SK-N-SH treated with all-trans-retinoic acid at 6 μM for 48 hours (cell line): ENCODE measurements around the gene ESRP2.

Experiments
- ATAC-seq: fragments of 200-7000 bp; cut with Tn5 transposase; 3 replicates; pipeline ENCODE4 v1.9.1; 2020; ENCODE audit warnings: mild to moderate bottlenecking, moderate library complexity
- ARNTL ChIP-seq: fragments of 450-650 bp; formaldehyde crosslinking; IDR thresholded peaks from 2 replicates; pipeline ENCODE4 v1.5.0; 2020; ENCODE audit warnings: low read depth, mild to moderate bottlenecking, moderate library complexity, borderline replicate concordance
- BACH2 ChIP-seq: fragments of 250-450 bp; sonication (Bioruptor Pico); IDR thresholded peaks from 2 replicates; pipeline ENCODE4 v1.9.0; 2021; ENCODE audit warnings: mild to moderate bottlenecking, borderline replicate concordance
- CREB5 ChIP-seq: fragments of 250-450 bp; sonication (Bioruptor Pico); IDR thresholded peaks from 2 replicates; pipeline ENCODE4 v1.5.1; 2020; ENCODE audit warnings: low read depth, mild to moderate bottlenecking, moderate library complexity
- CSDC2 ChIP-seq: fragments of 250-450 bp; sonication (Bioruptor Pico); IDR thresholded peaks from 2 replicates; pipeline ENCODE4 v1.5.0; 2020; ENCODE audit warnings: mild to moderate bottlenecking, moderate library complexity
- GLIS3 ChIP-seq: fragments of 250-450 bp; sonication (Bioruptor Pico); IDR thresholded peaks from 2 replicates; pipeline ENCODE4 v1.5.0; 2020; ENCODE audit warnings: mild to moderate bottlenecking, moderate library complexity
- ISL1 ChIP-seq: fragments of 250-450 bp; sonication (Bioruptor Pico); IDR thresholded peaks from 2 replicates; pipeline ENCODE4 v2.1.2; 2022; ENCODE audit warnings: mild to moderate bottlenecking, moderate library complexity
- OSR1 ChIP-seq: fragments of 250-450 bp; sonication (Bioruptor Pico); IDR thresholded peaks from 2 replicates; pipeline ENCODE4 v1.8.0; 2022; ENCODE audit warnings: moderate library complexity, mild to moderate bottlenecking, inconsistent platforms
- POU6F1 ChIP-seq: fragments of 250-450 bp; sonication (Bioruptor Pico); IDR thresholded peaks from 2 replicates; pipeline ENCODE4 v1.8.0; 2021; ENCODE audit warnings: low read depth, mild to moderate bottlenecking, moderate library complexity, borderline replicate concordance
- PPARA ChIP-seq: fragments of 250-450 bp; sonication (Bioruptor Pico); IDR thresholded peaks from 2 replicates; pipeline ENCODE4 v1.5.0; 2020; ENCODE audit warnings: mild to moderate bottlenecking, borderline replicate concordance
- RARB ChIP-seq: fragments of 250-450 bp; sonication (Bioruptor Pico); IDR thresholded peaks from 2 replicates; pipeline ENCODE4 v1.8.0; 2021; ENCODE audit warnings: mild to moderate bottlenecking, moderate library complexity
- SNAI2 ChIP-seq: fragments of 250-450 bp; sonication (Bioruptor Pico); IDR thresholded peaks from 2 replicates; pipeline ENCODE4 v1.5.0; 2020; ENCODE audit warnings: mild to moderate bottlenecking, moderate library complexity
- TCF4 ChIP-seq: fragments of 250-450 bp; sonication (Bioruptor Pico); IDR thresholded peaks from 2 replicates; pipeline ENCODE4 v1.8.0; 2021; ENCODE audit warnings: mild to moderate bottlenecking, moderate library complexity, borderline replicate concordance
- TOX ChIP-seq: fragments of 250-450 bp; sonication (Bioruptor Pico); IDR thresholded peaks from 2 replicates; pipeline ENCODE4 v1.8.0; 2021; ENCODE audit warnings: mild to moderate bottlenecking, moderate library complexity, borderline replicate concordance
- TSHZ2 ChIP-seq: fragments of 250-450 bp; sonication (Bioruptor Pico); IDR thresholded peaks from 2 replicates; pipeline ENCODE4 v1.5.0; 2020; ENCODE audit warnings: mild to moderate bottlenecking, moderate library complexity
- ZFP30 ChIP-seq: fragments of 450-650 bp; formaldehyde crosslinking; IDR thresholded peaks from 2 replicates; pipeline ENCODE4 v1.5.0; 2022; ENCODE audit warnings: mild to moderate bottlenecking, moderate library complexity
- ZNF70 ChIP-seq: fragments of 450-650 bp; formaldehyde crosslinking; IDR thresholded peaks from 2 replicates; pipeline ENCODE4 v1.5.0; 2020; ENCODE audit warnings: mild to moderate bottlenecking, moderate library complexity
- ZNF8 ChIP-seq: fragments of 450-650 bp; formaldehyde crosslinking; IDR thresholded peaks from 2 replicates; pipeline ENCODE4 v1.5.0; 2020; ENCODE audit warnings: mild to moderate bottlenecking, moderate library complexity
- TF ChIP-seq, protein P1 (sequence below): fragments of 250-450 bp; sonication (Bioruptor Pico); IDR thresholded peaks from 2 replicates; pipeline ENCODE4 v1.8.0; 2020; ENCODE audit warnings: mild to moderate bottlenecking, moderate library complexity, borderline replicate concordance
- TF ChIP-seq, protein P2 (sequence below): fragments of 250-450 bp; sonication (Bioruptor Pico); IDR thresholded peaks from 2 replicates; pipeline ENCODE4 v1.5.1; 2021; ENCODE audit warnings: mild to moderate bottlenecking, moderate library complexity

Gene ESRP2

GRCh38 chr16:68242926-68243858 is 7.3 kb upstream of the ESRP2 start:
- TF ChIP-seq ISL1 (CRISPR knock-in tag) (no peak), ZNF8 (CRISPR knock-in tag) (no peak), TCF4 (CRISPR knock-in tag) (no peak), GLIS3 (CRISPR knock-in tag) (no peak), CREB5 (CRISPR knock-in tag) (no peak), PPARA (CRISPR knock-in tag) (no peak), TSHZ2 (CRISPR knock-in tag) (no peak), ZFP30 (CRISPR knock-in tag) (no peak), CSDC2 (CRISPR knock-in tag) (no peak)
- no peak for ATAC-seq

GRCh38 chr16:68242085-68242484 is 6.2 kb upstream of the ESRP2 start:
- TF ChIP-seq BACH2 (CRISPR knock-in tag) (no peak), PPARA (CRISPR knock-in tag) (no peak), TSHZ2 (CRISPR knock-in tag) (no peak), ZNF70 (no peak), TOX (CRISPR knock-in tag) (no peak), ZFP30 (CRISPR knock-in tag) (no peak), POU6F1 (CRISPR knock-in tag) (no peak), ISL1 (CRISPR knock-in tag) (no peak), ARNTL (CRISPR knock-in tag) (no peak), SNAI2 (CRISPR knock-in tag) (no peak), RARB (CRISPR knock-in tag) (no peak), ZNF8 (CRISPR knock-in tag) (no peak), TCF4 (CRISPR knock-in tag) (no peak), OSR1 (CRISPR knock-in tag) (no peak)
- TF ChIP-seq, protein P1, sequence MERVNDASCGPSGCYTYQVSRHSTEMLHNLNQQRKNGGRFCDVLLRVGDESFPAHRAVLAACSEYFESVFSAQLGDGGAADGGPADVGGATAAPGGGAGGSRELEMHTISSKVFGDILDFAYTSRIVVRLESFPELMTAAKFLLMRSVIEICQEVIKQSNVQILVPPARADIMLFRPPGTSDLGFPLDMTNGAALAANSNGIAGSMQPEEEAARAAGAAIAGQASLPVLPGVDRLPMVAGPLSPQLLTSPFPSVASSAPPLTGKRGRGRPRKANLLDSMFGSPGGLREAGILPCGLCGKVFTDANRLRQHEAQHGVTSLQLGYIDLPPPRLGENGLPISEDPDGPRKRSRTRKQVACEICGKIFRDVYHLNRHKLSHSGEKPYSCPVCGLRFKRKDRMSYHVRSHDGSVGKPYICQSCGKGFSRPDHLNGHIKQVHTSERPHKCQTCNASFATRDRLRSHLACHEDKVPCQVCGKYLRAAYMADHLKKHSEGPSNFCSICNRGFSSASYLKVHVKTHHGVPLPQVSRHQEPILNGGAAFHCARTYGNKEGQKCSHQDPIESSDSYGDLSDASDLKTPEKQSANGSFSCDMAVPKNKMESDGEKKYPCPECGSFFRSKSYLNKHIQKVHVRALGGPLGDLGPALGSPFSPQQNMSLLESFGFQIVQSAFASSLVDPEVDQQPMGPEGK (CRISPR knock-in tag): no peak
- TF ChIP-seq, protein P2, sequence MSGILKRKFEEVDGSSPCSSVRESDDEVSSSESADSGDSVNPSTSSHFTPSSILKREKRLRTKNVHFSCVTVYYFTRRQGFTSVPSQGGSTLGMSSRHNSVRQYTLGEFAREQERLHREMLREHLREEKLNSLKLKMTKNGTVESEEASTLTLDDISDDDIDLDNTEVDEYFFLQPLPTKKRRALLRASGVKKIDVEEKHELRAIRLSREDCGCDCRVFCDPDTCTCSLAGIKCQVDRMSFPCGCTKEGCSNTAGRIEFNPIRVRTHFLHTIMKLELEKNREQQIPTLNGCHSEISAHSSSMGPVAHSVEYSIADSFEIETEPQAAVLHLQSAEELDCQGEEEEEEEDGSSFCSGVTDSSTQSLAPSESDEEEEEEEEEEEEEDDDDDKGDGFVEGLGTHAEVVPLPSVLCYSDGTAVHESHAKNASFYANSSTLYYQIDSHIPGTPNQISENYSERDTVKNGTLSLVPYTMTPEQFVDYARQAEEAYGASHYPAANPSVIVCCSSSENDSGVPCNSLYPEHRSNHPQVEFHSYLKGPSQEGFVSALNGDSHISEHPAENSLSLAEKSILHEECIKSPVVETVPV (CRISPR knock-in tag): no peak
- TF ChIP-seq, all 23 proteins: peak for 0
- ATAC-seq: no peak
